Caki2 (cell line): ENCODE results near the gene CBR3. TPM values are rescaled to one million over a fixed set of nuclear protein-coding genes. Genes with fewer than 3 reads are reported as not detected.
A peak's percentile ranks its signal among the peaks of the same experiment; 100 is the strongest.
"Not testable (repeated sequence)": the region's sequence is repeated elsewhere in the genome, so short reads cannot be mapped to it uniquely, and the experiment has no call there.

ENCODE experiments used
- DNase-seq: peaks from one replicate; pipeline ENCODE4 v3.0.0-alpha.2; 2015; ENCODE audit warnings: low read depth
- in situ Hi-C: cut with HindIII; loops from 2 replicates; pipeline ENCODE4 v1.10.0; 2016; ENCODE audit warnings: low sequenced_read_pairs, low pct_unique_long_range_greater_than_20kb, mixed read lengths
- total RNA-seq: library from RNA; depleted of rRNA; stranded (reverse); fragments of >200 nt; shearing (Covaris generic); gene quantifications from 2 replicates; pipeline ENCODE4 v1.2.3, GENCODE V29; 2014; ENCODE audit warnings: low replicate concordance

Gene CBR3
- total RNA-seq, 1 experiment from 2014 or later: 25.5 TPM

GRCh38 chr21:36113647-36114428 is 21.0 kb upstream of the CBR3 start:
- in situ Hi-C loops: no loop called here
- DNase-seq: no peak

- DNase-seq: no peak
- in situ Hi-C loops: no loop called here
These were observed 19.6 kb upstream of the CBR3 start for GRCh38 chr21:36115138-36115730.

GRCh38 chr21:36117286-36117741 is 17.6 kb upstream of the CBR3 start:
- no peak for DNase-seq
- in situ Hi-C loops: no loop called here

- DNase-seq: no peak
These were observed 14.5 kb upstream of the CBR3 start for GRCh38 chr21:36120304-36120888.

GRCh38 chr21:36122977-36123376 is 11.9 kb upstream of the CBR3 start:
- in situ Hi-C loops: no loop called here
- DNase-seq: no peak

More at GRCh38 chr21:36120304-36120888, 14.5 kb upstream of the CBR3 start:
- in situ Hi-C loops: no loop called here

- in situ Hi-C loops: no loop called here
- no peak for DNase-seq
These were observed 10.5 kb upstream of the CBR3 start for GRCh38 chr21:36124395-36124794.

- peak; percentile 48 for DNase-seq
- in situ Hi-C loops: no loop called here
These were observed 9.2 kb upstream of the CBR3 start for GRCh38 chr21:36125512-36126207.

GRCh38 chr21:36126208-36126565 is 8.7 kb upstream of the CBR3 start:
- DNase-seq: peak; percentile 62
- in situ Hi-C loops: no loop called here

- no peak for DNase-seq
- in situ Hi-C loops: no loop called here
These were observed 8.2 kb upstream of the CBR3 start for GRCh38 chr21:36126621-36127110.

- peak; percentile 38 for DNase-seq
- in situ Hi-C loops: no loop called here
These were observed 7.5 kb upstream of the CBR3 start for GRCh38 chr21:36127250-36127904.

- no peak for DNase-seq
- in situ Hi-C loops: no loop called here
These were observed 6.9 kb upstream of the CBR3 start for GRCh38 chr21:36127977-36128376.

- in situ Hi-C loops: no loop called here
- no peak for DNase-seq
These were observed 5.7 kb upstream of the CBR3 start for GRCh38 chr21:36129219-36129618.

- in situ Hi-C loops: not testable (repeated sequence)
These were observed 4.5 kb upstream of the CBR3 start for GRCh38 chr21:36130414-36130762.

GRCh38 chr21:36130839-36131238 is 4.0 kb upstream of the CBR3 start:
- DNase-seq, in situ Hi-C loops: not testable (repeated sequence)

More at GRCh38 chr21:36130414-36130762, 4.5 kb upstream of the CBR3 start:
- DNase-seq: not testable (repeated sequence)

GRCh38 chr21:36132696-36133095 is 2.2 kb upstream of the CBR3 start:
- no peak for DNase-seq
- in situ Hi-C loops: no loop called here

- in situ Hi-C loops: no loop called here
- peak; percentile 89 for DNase-seq
These were observed 668 bp downstream of the CBR3 start for GRCh38 chr21:36135391-36136102.

GRCh38 chr21:36139791-36140190 is 4.9 kb downstream of the CBR3 start:
- in situ Hi-C loops, DNase-seq: not testable (repeated sequence)

- in situ Hi-C loops: no loop called here
- DNase-seq: peak; percentile 92
These were observed 6.6 kb downstream of the CBR3 start for GRCh38 chr21:36141513-36141925.
